DOHH2 (cell line): ENCODE results near the gene UHRF2.

Experiments
- EZH2phosphoT487 ChIP-seq: fragments of 200-600 bp; sonication (generic); IDR thresholded peaks from 2 replicates; pipeline ENCODE4 v1.6.1; 2017; ENCODE audit warnings: borderline replicate concordance, mild to moderate bottlenecking, antibody characterized with exemption, low read length, moderate library complexity, mixed read lengths
- TF ChIP-seq, protein P1 (sequence below): fragments of 200-600 bp; sonication (generic); IDR thresholded peaks from one replicate; pipeline ENCODE4 v1.5.1; 2014; ENCODE audit warnings: antibody characterized with exemption, mild to moderate bottlenecking, low read depth, low read length; ENCODE audit not compliant: poor library complexity, severe bottlenecking

GRCh38 chr9:6382681-6383080 is 30.3 kb upstream of the UHRF2 start:
- TF ChIP-seq, protein P1, sequence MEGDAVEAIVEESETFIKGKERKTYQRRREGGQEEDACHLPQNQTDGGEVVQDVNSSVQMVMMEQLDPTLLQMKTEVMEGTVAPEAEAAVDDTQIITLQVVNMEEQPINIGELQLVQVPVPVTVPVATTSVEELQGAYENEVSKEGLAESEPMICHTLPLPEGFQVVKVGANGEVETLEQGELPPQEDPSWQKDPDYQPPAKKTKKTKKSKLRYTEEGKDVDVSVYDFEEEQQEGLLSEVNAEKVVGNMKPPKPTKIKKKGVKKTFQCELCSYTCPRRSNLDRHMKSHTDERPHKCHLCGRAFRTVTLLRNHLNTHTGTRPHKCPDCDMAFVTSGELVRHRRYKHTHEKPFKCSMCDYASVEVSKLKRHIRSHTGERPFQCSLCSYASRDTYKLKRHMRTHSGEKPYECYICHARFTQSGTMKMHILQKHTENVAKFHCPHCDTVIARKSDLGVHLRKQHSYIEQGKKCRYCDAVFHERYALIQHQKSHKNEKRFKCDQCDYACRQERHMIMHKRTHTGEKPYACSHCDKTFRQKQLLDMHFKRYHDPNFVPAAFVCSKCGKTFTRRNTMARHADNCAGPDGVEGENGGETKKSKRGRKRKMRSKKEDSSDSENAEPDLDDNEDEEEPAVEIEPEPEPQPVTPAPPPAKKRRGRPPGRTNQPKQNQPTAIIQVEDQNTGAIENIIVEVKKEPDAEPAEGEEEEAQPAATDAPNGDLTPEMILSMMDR = no peak
- TF ChIP-seq EZH2phosphoT487 = no peak
